Bronchial smooth muscle cell (primary cell): ENCODE measurements around the gene OR2M7. TPM values are rescaled to one million over a fixed set of nuclear protein-coding genes. Genes with fewer than 3 reads are reported as not detected.

Experiments used
- total RNA-seq: library from RNA; depleted of rRNA; stranded (reverse); fragments of >200 nt; gene quantifications from 2 replicates; pipeline ENCODE4 v1.2.1, GENCODE V29; 2014

Gene OR2M7
- not detected in 2 replicates for total RNA-seq

GRCh38 chr1:248324468-248324867 is at the start of gene OR2M7:
Gene OR2M7 (minus strand): TSS chr1:248324568. CDS start chr1:248324568, 0 bp downstream.

GRCh38 chr1:248361121-248361715 is 36.9 kb upstream of the OR2M7 start, which contains the start of gene OR2T4:
Gene OR2T4 (plus strand): TSS chr1:248361665. CDS start chr1:248361665, 0 bp downstream.

GRCh38 chr1:248348475-248348874 is 24.1 kb upstream of the OR2M7 start, which contains the start of gene OR14C36:
Gene OR14C36 (plus strand): TSS chr1:248348775. CDS start chr1:248348775, 0 bp downstream.

GRCh38 chr1:248303324-248303723 is 21.0 kb downstream of the OR2M7 start, which contains the start of gene OR2T12:
Gene OR2T12 (minus strand): TSS chr1:248303424. CDS start chr1:248295578, 7,846 bp downstream.

GRCh38 chr1:248277876-248278275 is 46.5 kb downstream of the OR2M7 start, which contains the start of gene OR2T33:
Gene OR2T33 (minus strand): TSS chr1:248277976. CDS start chr1:248273814, 4,162 bp downstream.

Other genes starting within 250 kb of the OR2M7 start
- not detected in 2 replicates for gene OR2L13, start 229.4 kb downstream of the OR2M7 start, total RNA-seq
- not detected in 2 replicates for gene OR2M5, start 179.4 kb downstream of the OR2M7 start, total RNA-seq
- gene OR2M2, start 149.7 kb downstream of the OR2M7 start, total RNA-seq = not detected in 2 replicates
- not detected in 2 replicates for gene OR2M3, start 127.3 kb downstream of the OR2M7 start, total RNA-seq
- gene OR2M4, start 93.2 kb downstream of the OR2M7 start, total RNA-seq = under 0.01 TPM in 1 of 2 replicates, not detected in the other
- not detected in 2 replicates for gene OR2T33, start 46.6 kb downstream of the OR2M7 start, total RNA-seq
- not detected in 2 replicates for gene OR2T12, start 21.1 kb downstream of the OR2M7 start, total RNA-seq
- not detected in 2 replicates for gene OR14C36, start 24.2 kb upstream of the OR2M7 start, total RNA-seq
- gene OR2T4, start 37.1 kb upstream of the OR2M7 start, total RNA-seq = not detected in 2 replicates
- not detected in 2 replicates for gene OR2T6, start 51.2 kb upstream of the OR2M7 start, total RNA-seq
- not detected in 2 replicates for gene OR2T1, start 78.5 kb upstream of the OR2M7 start, total RNA-seq
- gene OR2T2, start 121.1 kb upstream of the OR2M7 start, total RNA-seq = not detected in 2 replicates
- gene OR2T3, start 148.8 kb upstream of the OR2M7 start, total RNA-seq = not detected in 2 replicates
- not detected in 2 replicates for gene OR2T5, start 164.0 kb upstream of the OR2M7 start, total RNA-seq
- not detected in 2 replicates for gene OR2G6, start 183.5 kb upstream of the OR2M7 start, total RNA-seq
- gene OR2T29, start 238.2 kb upstream of the OR2M7 start, total RNA-seq = not detected in 2 replicates